Right atrium auricular region (tissue), 2 donors: Measurements from ENCODE around the gene UBE2Q2. TPM values are rescaled to one million over a fixed set of nuclear protein-coding genes. Genes with fewer than 3 reads are reported as not detected.

Source experiments
- DNase-seq: peaks from one replicate; pipeline ENCODE4 v3.0.0-alpha.2; 2019; ENCODE audit warnings: low spot score
- H3K27ac ChIP-seq, 2 donors: fragments of 200-600 bp; sonication (generic); 1 replicate in 1 of 2; 2 replicates in 1 of 2; pipeline ENCODE4 v1.5.1; 2016 to 2019
- H3K27me3 ChIP-seq, 2 donors: fragments of 200-600 bp; sonication (generic); one replicate each; pipeline versions ENCODE4 v1.5.1 to v1.6.0; 2017 to 2019
- H3K36me3 ChIP-seq: fragments of 200-600 bp; sonication (generic); one replicate; pipeline ENCODE4 v1.5.1; 2016
- H3K4me1 ChIP-seq, 2 donors: fragments of 200-600 bp; sonication (generic); one replicate each; pipeline versions ENCODE4 v1.5.1 to v1.6.0; 2017 to 2019
- H3K4me3 ChIP-seq, 2 donors: fragments of 200-600 bp; sonication (generic); 1 replicate in 1 of 2; 2 replicates in 1 of 2; pipeline ENCODE4 v1.5.1; 2017 to 2019; ENCODE audit warnings: mild to moderate bottlenecking in 1 of 2, moderate library complexity in 1 of 2
- H3K9me3 ChIP-seq, 2 donors: fragments of 200-600 bp; sonication (generic); one replicate each; pipeline ENCODE4 v1.5.1; 2019
- total RNA-seq, 2 donors: library from RNA; depleted of rRNA; stranded (reverse); fragments of >200 nt; gene quantifications; one replicate each; pipeline ENCODE4 v1.1.0, GENCODE V29; 2016
- TF ChIP-seq, protein P1 (sequence below), 2 donors: fragments of 200-600 bp; sonication (generic); IDR thresholded peaks; one replicate each; pipeline ENCODE4 v1.5.1; 2019; ENCODE audit warnings: antibody characterized with exemption in 2 of 2

The UBE2Q2 gene
- total RNA-seq, 2 donors from 2014 or later: 19.3 to 30.4 TPM

DNA sequence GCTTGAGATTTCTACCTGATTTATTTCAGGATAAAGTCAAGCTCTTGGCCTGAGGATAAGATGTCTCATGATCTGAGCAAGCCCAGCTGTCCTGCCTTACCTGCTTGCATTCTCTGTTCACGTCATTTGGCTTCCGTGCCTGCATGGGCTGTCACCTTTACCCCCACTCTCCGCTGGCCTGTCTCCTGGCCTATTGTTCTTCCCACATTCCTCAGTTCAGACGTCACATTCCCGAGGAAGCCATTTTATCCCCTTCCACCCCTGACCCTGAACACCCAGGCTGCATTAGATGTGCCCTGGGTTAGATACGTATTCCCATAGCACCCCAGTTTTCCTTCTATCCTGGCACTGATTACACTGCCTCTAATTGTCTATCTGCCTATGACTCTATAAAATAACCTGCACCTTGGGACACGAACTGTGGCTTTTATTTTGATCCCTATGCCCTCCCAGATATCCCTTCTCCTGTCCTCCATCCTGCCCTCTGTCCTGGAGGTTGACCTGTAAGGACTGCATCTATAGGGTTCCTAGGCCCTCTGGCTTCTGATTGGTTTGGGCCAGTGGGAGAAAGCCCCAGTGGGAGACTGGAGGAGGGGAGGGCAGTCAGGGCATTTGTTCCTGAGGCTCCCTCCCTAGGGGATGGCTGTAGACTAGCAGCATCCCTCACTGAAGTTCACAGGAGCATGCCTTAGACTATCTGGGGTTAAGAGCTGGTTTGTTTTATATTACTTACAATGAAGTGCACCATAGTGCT, 19.2 kb upstream of the UBE2Q2 start:
- Histone ChIP-seq H3K27ac (no peak overlapping the region), H3K9me3 (no peaks in the 10 kb centered on the region), H3K4me3 (no peak overlapping the region), H3K36me3 (no peaks in the 10 kb centered on the region), H3K27me3 (no peaks in the 10 kb centered on the region), H3K4me1 (no peaks in the 10 kb centered on the region)
- TF ChIP-seq, protein P1, sequence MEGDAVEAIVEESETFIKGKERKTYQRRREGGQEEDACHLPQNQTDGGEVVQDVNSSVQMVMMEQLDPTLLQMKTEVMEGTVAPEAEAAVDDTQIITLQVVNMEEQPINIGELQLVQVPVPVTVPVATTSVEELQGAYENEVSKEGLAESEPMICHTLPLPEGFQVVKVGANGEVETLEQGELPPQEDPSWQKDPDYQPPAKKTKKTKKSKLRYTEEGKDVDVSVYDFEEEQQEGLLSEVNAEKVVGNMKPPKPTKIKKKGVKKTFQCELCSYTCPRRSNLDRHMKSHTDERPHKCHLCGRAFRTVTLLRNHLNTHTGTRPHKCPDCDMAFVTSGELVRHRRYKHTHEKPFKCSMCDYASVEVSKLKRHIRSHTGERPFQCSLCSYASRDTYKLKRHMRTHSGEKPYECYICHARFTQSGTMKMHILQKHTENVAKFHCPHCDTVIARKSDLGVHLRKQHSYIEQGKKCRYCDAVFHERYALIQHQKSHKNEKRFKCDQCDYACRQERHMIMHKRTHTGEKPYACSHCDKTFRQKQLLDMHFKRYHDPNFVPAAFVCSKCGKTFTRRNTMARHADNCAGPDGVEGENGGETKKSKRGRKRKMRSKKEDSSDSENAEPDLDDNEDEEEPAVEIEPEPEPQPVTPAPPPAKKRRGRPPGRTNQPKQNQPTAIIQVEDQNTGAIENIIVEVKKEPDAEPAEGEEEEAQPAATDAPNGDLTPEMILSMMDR (IDR thresholded peaks at IDR 0.05): no peak
- DNase-seq: no peak

DNA sequence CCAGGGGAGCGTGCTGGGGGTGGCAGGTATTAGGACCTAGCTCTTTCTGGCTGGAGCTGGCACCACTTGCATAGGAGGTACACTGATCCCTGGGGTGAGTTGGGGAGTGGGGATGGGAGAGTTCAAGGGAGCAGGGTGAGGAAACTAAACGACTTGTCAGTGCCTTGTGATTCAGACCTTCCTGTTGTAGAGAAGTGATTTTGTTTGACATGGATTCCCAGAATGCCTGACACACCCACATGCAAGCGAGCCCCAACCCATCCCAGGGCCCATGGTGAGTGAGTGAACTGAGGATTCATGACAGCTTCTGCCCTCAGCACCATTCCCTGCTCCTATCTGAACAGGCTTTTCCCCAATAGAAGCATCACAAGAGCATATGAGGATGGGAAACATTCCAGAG, 15.6 kb upstream of the UBE2Q2 start:
- TF ChIP-seq, protein P1 (IDR thresholded peaks at IDR 0.05): no peak
- no peak for DNase-seq
- Histone ChIP-seq H3K4me1 (no peaks in the 10 kb centered on the region), H3K4me3 (no peak overlapping the region), H3K27ac (no peak overlapping the region), H3K27me3 (no peaks in the 10 kb centered on the region), H3K9me3 (no peaks in the 10 kb centered on the region), H3K36me3 (no peaks in the 10 kb centered on the region)

DNA sequence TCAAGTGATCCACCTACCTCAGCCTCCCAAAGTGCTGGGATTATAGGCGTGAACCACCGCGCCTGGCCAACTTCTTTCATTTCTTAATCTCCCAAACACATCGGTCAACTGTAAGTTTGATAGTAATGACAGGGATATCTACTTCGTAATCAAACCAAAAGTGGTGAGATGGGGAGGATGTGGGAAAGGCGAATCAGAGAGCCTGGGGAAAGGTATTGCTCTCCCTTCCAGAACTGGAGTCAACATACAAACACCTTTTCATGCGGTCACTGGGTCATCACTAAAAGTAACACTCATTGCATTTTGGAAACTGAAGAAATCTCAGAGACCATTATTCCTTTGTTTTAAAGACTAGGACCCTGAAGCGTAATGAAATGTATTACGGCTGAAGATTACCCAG, 14.8 kb upstream of the UBE2Q2 start:
- no peaks in the 10 kb centered on the region for H3K4me1 ChIP-seq

DNA sequence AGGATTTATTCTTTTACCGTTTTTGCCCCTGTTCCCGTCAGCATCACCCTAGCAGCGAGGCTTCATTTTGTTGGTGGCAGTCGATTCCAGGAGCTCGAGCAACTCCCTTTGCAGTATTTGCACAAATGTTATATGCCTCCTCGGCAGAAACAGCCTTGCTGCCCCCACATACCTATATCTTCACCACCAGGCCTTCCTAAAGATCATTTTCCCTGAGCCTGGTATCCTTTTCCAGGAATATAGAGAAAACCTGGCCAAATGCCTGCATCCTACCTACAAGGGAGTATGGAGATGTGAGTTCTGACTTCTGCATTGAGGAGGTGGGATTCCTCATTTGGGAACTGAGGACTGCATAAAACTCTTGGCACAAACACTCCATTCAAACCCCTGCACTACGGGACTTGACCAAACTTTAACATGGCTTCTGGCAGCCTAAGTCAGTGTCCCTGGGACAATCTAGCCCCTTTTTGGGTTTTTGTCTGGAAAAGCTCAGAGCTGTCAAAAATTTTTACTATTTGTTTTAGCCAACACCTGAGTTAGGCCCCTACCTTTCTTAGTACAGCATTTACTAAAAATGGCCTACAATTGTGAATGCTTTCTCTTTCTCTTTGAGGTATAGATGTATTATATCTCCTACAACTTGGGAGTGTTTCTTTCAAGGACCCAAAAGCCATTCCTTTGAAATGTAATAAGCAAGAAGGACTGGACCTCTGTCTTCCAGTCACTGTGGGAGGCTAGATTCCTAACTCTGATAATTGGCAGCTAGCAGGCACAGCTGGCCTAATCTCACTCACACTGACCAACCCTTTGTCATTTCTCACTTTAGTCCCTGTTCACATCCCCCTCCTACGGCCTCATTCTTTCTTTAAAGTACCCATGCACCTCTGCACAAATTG, 12.1 kb upstream of the UBE2Q2 start:
- Histone ChIP-seq H3K4me1 (no peaks in the 10 kb centered on the region), H3K4me3 (no peak overlapping the region), H3K36me3 (no peaks in the 10 kb centered on the region), H3K27ac (no peak overlapping the region), H3K27me3 (no peaks in the 10 kb centered on the region), H3K9me3 (no peaks in the 10 kb centered on the region)
- DNase-seq: no peak
- TF ChIP-seq, protein P1 (IDR thresholded peaks at IDR 0.05): no peak

More for the DNA sequence above, 14.8 kb upstream of the UBE2Q2 start:
- no peak overlapping the region for H3K4me3 ChIP-seq
- no peaks in the 10 kb centered on the region for H3K36me3 ChIP-seq
- H3K27ac ChIP-seq: no peak overlapping the region
- no peak for DNase-seq
- no peaks in the 10 kb centered on the region for H3K9me3 ChIP-seq
- TF ChIP-seq, protein P1 (IDR thresholded peaks at IDR 0.05): no peak
- H3K27me3 ChIP-seq: no peaks in the 10 kb centered on the region

DNA sequence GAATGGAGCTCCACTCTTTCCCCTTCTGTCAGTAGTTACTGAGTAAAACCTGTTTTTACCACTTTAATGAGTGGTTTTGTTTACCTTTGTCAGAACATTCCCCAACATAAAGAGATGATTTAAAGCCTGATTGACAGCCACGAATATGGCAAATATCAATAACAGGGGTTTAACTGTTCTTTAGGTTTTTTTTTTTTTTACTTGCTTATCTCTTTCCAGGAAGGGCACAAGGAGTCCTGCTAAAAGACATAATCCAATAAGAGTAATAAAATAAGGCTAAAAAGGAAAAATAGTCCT, 11.5 kb upstream of the UBE2Q2 start:
- Histone ChIP-seq H3K9me3 (no peaks in the 10 kb centered on the region), H3K4me3 (no peak overlapping the region), H3K4me1 (peaks cover 0 to 3% of the 10 kb centered on the region in 2 donors), H3K27ac (no peak overlapping the region), H3K36me3 (no peaks in the 10 kb centered on the region), H3K27me3 (no peaks in the 10 kb centered on the region)
- no peak for DNase-seq
- TF ChIP-seq, protein P1 (IDR thresholded peaks at IDR 0.05): no peak
